ENCODE measurements around the gene CACNA2D1. TPM values are rescaled to one million over a fixed set of nuclear protein-coding genes. Genes with fewer than 3 reads are reported as not detected.

CACNA2D1 gene
- total RNA-seq, 1 donor from 2014 or later, result 32.9 TPM

- no peak for DNase-seq (ENCODE audit: low spot score)
- Mint-ChIP-seq H3K4me3 (ENCODE audit: unreplicated experiment) (no peak overlapping the region), H3K36me3 (ENCODE audit: low read depth) (no peaks in the 10 kb centered on the region), H3K4me1 (ENCODE audit: low read depth) (no peaks in the 10 kb centered on the region), H3K27me3 (ENCODE audit: low read depth) (no peaks in the 10 kb centered on the region), H3K9me3 (ENCODE audit: low read depth) (peaks cover 7% of the 10 kb centered on the region), H3K27ac (ENCODE audit: unreplicated experiment) (no peak overlapping the region)
- no peak for TF ChIP-seq CTCF (IDR thresholded peaks at IDR 0.05)
Observed at GRCh38 chr7:82414389-82414788, 29.2 kb downstream of the CACNA2D1 start.

DNA sequence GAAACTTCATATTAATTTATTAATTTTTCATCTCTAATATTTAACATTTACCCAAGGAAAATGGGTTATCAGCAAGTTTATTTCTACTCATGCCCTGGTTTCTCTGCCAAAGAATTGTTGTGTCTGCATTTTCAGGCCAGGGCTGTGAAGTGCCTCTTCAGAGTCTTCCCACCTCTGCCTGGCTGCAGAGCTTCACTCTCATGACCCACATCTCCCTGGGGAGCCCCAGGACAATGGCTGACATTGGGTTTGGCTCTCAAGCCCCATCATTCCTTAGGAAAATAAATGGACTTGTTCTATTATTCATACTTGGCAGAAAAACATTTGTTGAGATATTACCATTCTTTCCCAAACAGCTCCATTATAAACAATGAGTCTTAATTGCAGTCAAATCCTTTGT lies 30.3 kb downstream of the CACNA2D1 start:
- Mint-ChIP-seq H3K36me3 (ENCODE audit: low read depth) (no peaks in the 10 kb centered on the region), H3K4me3 (ENCODE audit: unreplicated experiment) (no peak overlapping the region), H3K4me1 (ENCODE audit: low read depth) (no peaks in the 10 kb centered on the region), H3K27ac (ENCODE audit: unreplicated experiment) (no peak overlapping the region), H3K27me3 (ENCODE audit: low read depth) (no peaks in the 10 kb centered on the region), H3K9me3 (ENCODE audit: low read depth) (peaks cover 7% of the 10 kb centered on the region)
- no peak for TF ChIP-seq CTCF (IDR thresholded peaks at IDR 0.05)
- DNase-seq (ENCODE audit: low spot score), result no peak

GRCh38 chr7:82411732-82412131 lies 31.8 kb downstream of the CACNA2D1 start:
- no peak for TF ChIP-seq CTCF (IDR thresholded peaks at IDR 0.05)
- no peaks in the 10 kb centered on the region for H3K36me3 Mint-ChIP-seq (ENCODE audit: low read depth)
- no peak for DNase-seq (ENCODE audit: low spot score)
- no peak overlapping the region for H3K4me3 Mint-ChIP-seq (ENCODE audit: unreplicated experiment)
- H3K27ac Mint-ChIP-seq (ENCODE audit: unreplicated experiment), result no peak overlapping the region
- no peaks in the 10 kb centered on the region for H3K27me3 Mint-ChIP-seq (ENCODE audit: low read depth)
- peaks cover under 1% of the 10 kb centered on the region for H3K9me3 Mint-ChIP-seq (ENCODE audit: low read depth)
- no peaks in the 10 kb centered on the region for H3K4me1 Mint-ChIP-seq (ENCODE audit: low read depth)

GRCh38 chr7:82410461-82410860 lies 33.1 kb downstream of the CACNA2D1 start:
- no peak for DNase-seq (ENCODE audit: low spot score)
- Mint-ChIP-seq H3K27ac (ENCODE audit: unreplicated experiment) (no peak overlapping the region), H3K9me3 (ENCODE audit: low read depth) (peaks cover 4% of the 10 kb centered on the region), H3K4me3 (ENCODE audit: unreplicated experiment) (no peak overlapping the region), H3K4me1 (ENCODE audit: low read depth) (no peaks in the 10 kb centered on the region), H3K36me3 (ENCODE audit: low read depth) (peaks cover 3% of the 10 kb centered on the region), H3K27me3 (ENCODE audit: low read depth) (no peaks in the 10 kb centered on the region)
- no peak for TF ChIP-seq CTCF (IDR thresholded peaks at IDR 0.05)

- H3K9me3 Mint-ChIP-seq (ENCODE audit: low read depth), result peaks cover 4% of the 10 kb centered on the region
- no peak overlapping the region for H3K27ac Mint-ChIP-seq (ENCODE audit: unreplicated experiment)
- H3K4me1 Mint-ChIP-seq (ENCODE audit: low read depth), result no peaks in the 10 kb centered on the region
- DNase-seq (ENCODE audit: low spot score), result no peak
- H3K36me3 Mint-ChIP-seq (ENCODE audit: low read depth), result peaks cover 5% of the 10 kb centered on the region
- H3K4me3 Mint-ChIP-seq (ENCODE audit: unreplicated experiment), result no peak overlapping the region
- no peak for TF ChIP-seq CTCF (IDR thresholded peaks at IDR 0.05)
- H3K27me3 Mint-ChIP-seq (ENCODE audit: low read depth), result no peaks in the 10 kb centered on the region
Observed at GRCh38 chr7:82406937-82407336, 36.6 kb downstream of the CACNA2D1 start.
